Measurements from ENCODE around the gene SPTBN4. TPM values are rescaled to one million over a fixed set of nuclear protein-coding genes. Genes with fewer than 3 reads are reported as not detected.
"Not testable (repeated sequence)": the region's sequence is repeated elsewhere in the genome, so short reads cannot be mapped to it uniquely, and the experiment has no call there.

Gene SPTBN4
- polyA plus RNA-seq, 1 of the 3 experiments (the other 2 are of a cell fraction): 3.1 TPM

- ChIA-PET POLR2A (no interaction called here), CTCF (interaction anchor here (1.3 to 3.1 kb wide), 2 partner anchors 44 to 50 kb away, joined by 3 to 13 read pairs; no protein-coding TSS in a partner anchor)
- Histone ChIP-seq H3K9me3 (no peaks in the 10 kb centered on the region), H2AFZ (ENCODE audit: low read depth) (no peak overlapping the region), H4K20me1 (ENCODE audit: insufficient read depth) (no peaks in the 10 kb centered on the region), H3K9me2 (no peaks in the 10 kb centered on the region), H3F3A (replicated peaks; ENCODE audit: insufficient read depth) (peaks cover 3% of the 10 kb centered on the region), H3K4me2 (no peak overlapping the region), H3K4me1 (ENCODE audit: control insufficient read depth in 1 of 2, insufficient read depth in 2 of 2, low read depth in 1 of 2, low read length in 1 of 2) (no peaks in the 10 kb centered on the region; a peak in 1 of 4 replicates), H3K9ac (no peak overlapping the region), H3K36me3 (replicated peaks in 1 of 2; ENCODE audit: control insufficient read depth in 1 of 2, insufficient read depth in 2 of 2, low read length in 1 of 2) (peaks cover 0 to 10% of the 10 kb centered on the region in 2 experiments), H3K4me3 (ENCODE audit: low read depth in 2 of 2, low read length in 1 of 2) (no peak overlapping the region), H3K27me3 (ENCODE audit: insufficient read depth) (no peaks in the 10 kb centered on the region), H3K27ac (ENCODE audit: low read depth in 2 of 2, low read length in 1 of 2) (no peak overlapping the region), H3K79me2 (ENCODE audit: insufficient read depth) (no peaks in the 10 kb centered on the region)
- TF ChIP-seq SMC3 (IDR thresholded peaks at IDR 0.05; ENCODE audit: low read depth, low read length): no peak
- no peak for TF ChIP-seq USF2 (IDR thresholded peaks at IDR 0.05; ENCODE audit: borderline replicate concordance, low read depth, low read length)
- TF ChIP-seq TCF12 (IDR thresholded peaks at IDR 0.05): no peak
- TF ChIP-seq FOXJ3 (CRISPR knock-in tag; IDR thresholded peaks at IDR 0.05): no peak
- no peak for TF ChIP-seq EZH2phosphoT487 (IDR thresholded peaks at IDR 0.05; ENCODE audit: borderline replicate concordance, low read depth)
- no peak for TF ChIP-seq USF1 (IDR thresholded peaks at IDR 0.05; ENCODE audit: borderline replicate concordance, low read depth)
- TF ChIP-seq GABPA (IDR thresholded peaks at IDR 0.05; ENCODE audit: low read depth): no peak
- TF ChIP-seq ELF1 (IDR thresholded peaks at IDR 0.05): no peak
- no peak for TF ChIP-seq YY1 (IDR thresholded peaks at IDR 0.05; ENCODE audit: low read depth)
- no peak for TF ChIP-seq RXRA (IDR thresholded peaks at IDR 0.05; ENCODE audit: borderline replicate concordance, low read depth)
- TF ChIP-seq RFX5 (IDR thresholded peaks at IDR 0.05; ENCODE audit: low read length): no peak
- TF ChIP-seq EP300 (IDR thresholded peaks at IDR 0.05; ENCODE audit: borderline replicate concordance in 1 of 2, low read depth in 1 of 2, low read length in 1 of 2): no peak
- no peak for TF ChIP-seq GATA2 (CRISPR knock-in tag; IDR thresholded peaks at IDR 0.05)
- no peak for TF ChIP-seq MEF2A (IDR thresholded peaks at IDR 0.05; ENCODE audit: borderline replicate concordance, low read depth)
- TF ChIP-seq CHD2 (IDR thresholded peaks at IDR 0.05; ENCODE audit: low read length, partially characterized antibody): no peak
- TF ChIP-seq MAX (IDR thresholded peaks at IDR 0.05; ENCODE audit: low read depth): no peak
- no peak for TF ChIP-seq ZBTB33 (IDR thresholded peaks at IDR 0.05; ENCODE audit: borderline replicate concordance, low read depth)
- TF ChIP-seq TEAD4 (IDR thresholded peaks at IDR 0.05; ENCODE audit: borderline replicate concordance, insufficient read depth): no peak
- no peak for TF ChIP-seq TAF1 (IDR thresholded peaks at IDR 0.05; ENCODE audit: borderline replicate concordance, low read depth, low read length)
- TF ChIP-seq NRF1 (IDR thresholded peaks at IDR 0.05; ENCODE audit: low read depth, low read length): no peak
- DNase-seq: no peak
- 92% methylated on average over 16 of the region's 22 CpGs for WGBS (ENCODE audit: low lambda C conversion rate)
Observed at GRCh38 chr19:40590464-40591265, 123.9 kb downstream of the SPTBN4 start.

- H3K9me2 ChIP-seq; H3K27ac ChIP-seq (ENCODE audit: low read depth in 2 of 2, low read length in 1 of 2); CTCF ChIA-PET; H3K9ac ChIP-seq; H3K9me3 ChIP-seq; H3K36me3 ChIP-seq (replicated peaks in 1 of 2; ENCODE audit: control insufficient read depth in 1 of 2, insufficient read depth in 2 of 2, low read length in 1 of 2); H2AFZ ChIP-seq (ENCODE audit: low read depth); H4K20me1 ChIP-seq (ENCODE audit: insufficient read depth); H3K4me2 ChIP-seq; DNase-seq; H3K4me3 ChIP-seq (ENCODE audit: low read depth in 2 of 2, low read length in 1 of 2); H3K4me1 ChIP-seq (ENCODE audit: control insufficient read depth in 1 of 2, insufficient read depth in 2 of 2, low read depth in 1 of 2, low read length in 1 of 2); H3K27me3 ChIP-seq (ENCODE audit: insufficient read depth); H3F3A ChIP-seq (replicated peaks; ENCODE audit: insufficient read depth); H3K79me2 ChIP-seq (ENCODE audit: insufficient read depth): not testable (repeated sequence)
- 71% methylated on average over 4 of the region's 4 CpGs for WGBS (ENCODE audit: low lambda C conversion rate)
- POLR2A ChIA-PET: interaction anchor here (0.6 kb wide), 1 partner anchor 21 kb away, joined by 3 read pairs; no protein-coding TSS in a partner anchor
Observed at GRCh38 chr19:40591724-40592123, 124.9 kb downstream of the SPTBN4 start.
